Activated naive CD8-positive, alpha-beta T cell treated with anti-CD3 and anti-CD28 coated beads, Interleukin-2, amount 50 U/mL, for 16 hours (primary cell): ENCODE measurements around the gene UGT1A3.

Source experiments
- DNase-seq: peaks from one replicate; pipeline ENCODE4 v3.0.0-alpha.2; 2020; ENCODE audit warnings: low read depth, low spot score

UGT1A3 gene

DNA sequence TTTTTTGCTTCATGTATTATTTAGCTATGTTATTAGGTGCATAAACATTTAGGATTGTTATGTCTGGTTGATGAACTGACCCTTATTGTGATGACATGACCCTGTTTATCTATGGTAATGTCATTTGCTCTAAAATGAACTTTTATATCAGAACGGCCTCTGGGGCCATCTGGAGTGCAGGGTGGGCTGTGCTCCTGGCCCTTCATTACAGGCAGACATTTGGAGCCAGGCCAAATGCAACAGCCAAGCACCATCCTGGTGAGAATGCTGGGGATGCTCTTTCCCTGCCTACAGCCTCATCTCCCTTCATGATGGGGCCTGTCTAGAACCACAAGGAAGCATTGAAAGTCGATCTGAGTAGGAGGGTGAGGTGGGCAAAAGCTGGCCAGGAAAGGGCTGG is 87.5 kb downstream of the UGT1A3 start:
- DNase-seq = no peak

GRCh38 chr2:233816771-233817170 is 87.9 kb downstream of the UGT1A3 start:
- DNase-seq = no peak

- no peak for DNase-seq
Measured at GRCh38 chr2:233817361-233817911, 88.6 kb downstream of the UGT1A3 start.

- no peak for DNase-seq
Measured at GRCh38 chr2:233817995-233818638, 89.3 kb downstream of the UGT1A3 start.

- no peak for DNase-seq
Measured at GRCh38 chr2:233818639-233819621, 90.1 kb downstream of the UGT1A3 start.

GRCh38 chr2:233819884-233820773 is 91.3 kb downstream of the UGT1A3 start:
- no peak for DNase-seq

DNA sequence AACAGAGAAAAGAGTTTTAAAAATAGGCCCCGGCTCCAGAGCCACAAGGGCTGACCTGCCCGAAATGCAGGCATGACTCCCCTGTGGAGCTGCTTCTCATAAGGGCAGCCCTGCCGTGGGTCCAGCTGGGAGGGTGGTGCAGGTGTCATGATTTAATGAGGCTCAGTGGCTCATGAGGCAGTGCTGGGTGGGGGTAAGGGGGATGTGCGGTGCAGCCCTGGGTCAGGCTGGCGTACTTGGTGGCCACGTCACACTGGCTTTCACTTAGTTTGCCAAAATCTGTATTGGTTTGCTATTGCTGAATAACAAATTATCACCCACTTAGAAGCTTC is 91.9 kb downstream of the UGT1A3 start:
- no peak for DNase-seq

GRCh38 chr2:233821196-233821595 is 92.4 kb downstream of the UGT1A3 start:
- DNase-seq = no peak

DNA sequence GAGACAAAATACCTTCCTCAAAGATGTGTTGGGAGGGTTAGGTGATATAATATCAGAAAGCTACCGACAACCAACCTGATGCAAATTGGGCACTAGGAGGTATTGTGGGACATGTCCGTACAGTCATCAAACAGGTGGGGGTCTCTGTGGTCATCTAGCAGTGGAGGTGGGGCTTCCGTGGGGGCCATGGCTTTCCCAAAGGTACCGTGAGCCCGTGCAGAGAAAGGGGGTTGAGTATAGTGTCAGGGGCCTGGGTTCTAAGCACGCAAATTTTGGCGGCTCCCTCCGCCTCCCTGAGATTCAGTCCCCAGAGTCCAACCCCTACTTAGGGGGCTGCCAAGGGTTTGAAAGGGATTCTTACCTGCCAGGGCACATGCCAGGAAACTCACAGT is 92.9 kb downstream of the UGT1A3 start:
- DNase-seq = no peak

- no peak for DNase-seq
Measured at GRCh38 chr2:233822101-233822771, 93.4 kb downstream of the UGT1A3 start.
